K562 (cell line): ENCODE results near the gene CD38. TPM values are rescaled to one million over a fixed set of nuclear protein-coding genes. Genes with fewer than 3 reads are reported as not detected.

Experiments
- GTF2E2 ChIP-seq: fragments of 200-800 bp; sonication (Bioruptor generic); IDR thresholded peaks from 2 replicates; pipeline ENCODE4 v1.6.1; 2016; ENCODE audit warnings: missing genetic modification characterization, missing compliant biosample characterization
- HDAC1 ChIP-seq, 2 experiments: fragments of 450-650 bp; IDR thresholded peaks; 2 replicates each; pipeline ENCODE4 v1.6.1; 2016 to 2017; ENCODE audit warnings: inconsistent platforms in 1 of 2, mild to moderate bottlenecking in 1 of 2, moderate library complexity in 1 of 2
- ID3 ChIP-seq, 2 experiments: fragments of 250-450 bp in 1 of 2; fragments of 450-650 bp in 1 of 2; sonication (Bioruptor Pico) in 1 of 2; IDR thresholded peaks; 2 replicates each; pipeline versions ENCODE4 v1.6.1 to v1.8.0; 2016 to 2021; ENCODE audit warnings: mild to moderate bottlenecking in 2 of 2, moderate library complexity in 2 of 2, missing compliant biosample characterization in 1 of 2, missing genetic modification characterization in 1 of 2
- MEIS2 ChIP-seq: fragments of 450-650 bp; IDR thresholded peaks from 2 replicates; pipeline ENCODE4 v1.6.1; 2014; ENCODE audit warnings: mild to moderate bottlenecking; ENCODE audit not compliant: partially characterized antibody
- NBN ChIP-seq: fragments of 450-650 bp; IDR thresholded peaks from 2 replicates; pipeline ENCODE4 v1.6.1; 2016; ENCODE audit warnings: low read depth, mild to moderate bottlenecking
- ZNF75A ChIP-seq: fragments of 450-650 bp; formaldehyde crosslinking; IDR thresholded peaks from 2 replicates; pipeline ENCODE4 v1.4.0; 2020; ENCODE audit warnings: mild to moderate bottlenecking
- polyA plus RNA-seq, 8 experiments: library from polyadenylated mRNA; depleted of rRNA in 4 of 8; stranded (reverse) in 5 of 8; unstranded in 3 of 8; fragments of >200 nt; fragmentation: Nextera tagmentation in 2 of 8; fragmentation: Illumina TruSeq in 1 of 8; extraction: Ambion mirVana in 2 of 8; extraction: Trizol in 1 of 8; gene quantifications; 2 replicates each; pipeline versions ENCODE4 v1.2.1 to v1.2.3, GENCODE V29; 2011 to 2014; ENCODE audit warnings: inconsistent platforms in 1 of 8, missing spikeins in 1 of 8
- total RNA-seq, 7 experiments: library from RNA; depleted of rRNA in 6 of 7; stranded (reverse); fragments of >200 nt in 6 of 7; fragmentation: Illumina TruSeq in 2 of 7; extraction: Trizol in 2 of 7; gene quantifications; 2 replicates each; pipeline versions ENCODE4 v1.2.1 to v1.2.3, GENCODE V29; 2011 to 2021; ENCODE audit warnings: low replicate concordance in 1 of 7
- TF ChIP-seq, protein P1 (sequence below): fragments of 250-450 bp; sonication (Bioruptor Pico); IDR thresholded peaks from 2 replicates; pipeline ENCODE4 v1.8.0; 2022; ENCODE audit warnings: inconsistent platforms, mild to moderate bottlenecking, moderate library complexity, borderline replicate concordance
- TF ChIP-seq, protein P2 (sequence below): sonication (generic); formaldehyde crosslinking; IDR thresholded peaks from 2 replicates; pipeline ENCODE4 v1.8.0; 2022; ENCODE audit warnings: mild to moderate bottlenecking, missing genetic modification reagents, borderline replicate concordance

Gene CD38
- total and polyA plus RNA-seq, 9 of the 15 experiments (the other 6 are each of a cell fraction or from before 2014, with no cell fraction given): 0.04 to 0.06 (median 0.04) TPM; not detected in 5

DNA sequence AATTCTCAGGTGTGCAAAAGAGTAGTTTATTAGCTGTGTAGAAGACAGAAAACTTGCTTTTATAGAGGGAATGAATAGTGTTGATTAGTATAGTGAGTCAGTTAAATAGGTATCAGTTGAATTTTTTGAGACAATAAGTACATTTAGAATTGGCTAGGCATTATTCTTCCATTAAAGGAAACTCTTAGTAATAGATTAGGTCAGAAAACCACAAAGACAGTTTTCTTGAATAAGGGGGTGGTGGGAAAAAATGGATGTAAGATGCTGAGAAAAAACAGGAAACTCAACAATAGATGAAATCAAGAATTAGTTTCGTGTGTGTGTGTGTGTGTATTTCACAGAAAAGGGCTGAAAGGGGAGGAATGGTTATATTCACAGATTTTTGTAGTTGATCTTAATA lies 16.8 kb downstream of the CD38 start (continued):
- TF ChIP-seq GTF2E2 (tag) (no peak), HDAC1 (IDR thresholded peaks at IDR 0.05) (no peak), ID3 (CRISPR knock-in tag; IDR thresholded peaks at IDR 0.05) (no peak), ID3 (tag; IDR thresholded peaks at IDR 0.05) (no peak), NBN (no peak), MEIS2 (no peak), ZNF75A (CRISPR knock-in tag) (no peak)
- TF ChIP-seq, protein P1, sequence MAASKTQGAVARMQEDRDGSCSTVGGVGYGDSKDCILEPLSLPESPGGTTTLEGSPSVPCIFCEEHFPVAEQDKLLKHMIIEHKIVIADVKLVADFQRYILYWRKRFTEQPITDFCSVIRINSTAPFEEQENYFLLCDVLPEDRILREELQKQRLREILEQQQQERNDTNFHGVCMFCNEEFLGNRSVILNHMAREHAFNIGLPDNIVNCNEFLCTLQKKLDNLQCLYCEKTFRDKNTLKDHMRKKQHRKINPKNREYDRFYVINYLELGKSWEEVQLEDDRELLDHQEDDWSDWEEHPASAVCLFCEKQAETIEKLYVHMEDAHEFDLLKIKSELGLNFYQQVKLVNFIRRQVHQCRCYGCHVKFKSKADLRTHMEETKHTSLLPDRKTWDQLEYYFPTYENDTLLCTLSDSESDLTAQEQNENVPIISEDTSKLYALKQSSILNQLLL: no peak
- TF ChIP-seq, protein P2, sequence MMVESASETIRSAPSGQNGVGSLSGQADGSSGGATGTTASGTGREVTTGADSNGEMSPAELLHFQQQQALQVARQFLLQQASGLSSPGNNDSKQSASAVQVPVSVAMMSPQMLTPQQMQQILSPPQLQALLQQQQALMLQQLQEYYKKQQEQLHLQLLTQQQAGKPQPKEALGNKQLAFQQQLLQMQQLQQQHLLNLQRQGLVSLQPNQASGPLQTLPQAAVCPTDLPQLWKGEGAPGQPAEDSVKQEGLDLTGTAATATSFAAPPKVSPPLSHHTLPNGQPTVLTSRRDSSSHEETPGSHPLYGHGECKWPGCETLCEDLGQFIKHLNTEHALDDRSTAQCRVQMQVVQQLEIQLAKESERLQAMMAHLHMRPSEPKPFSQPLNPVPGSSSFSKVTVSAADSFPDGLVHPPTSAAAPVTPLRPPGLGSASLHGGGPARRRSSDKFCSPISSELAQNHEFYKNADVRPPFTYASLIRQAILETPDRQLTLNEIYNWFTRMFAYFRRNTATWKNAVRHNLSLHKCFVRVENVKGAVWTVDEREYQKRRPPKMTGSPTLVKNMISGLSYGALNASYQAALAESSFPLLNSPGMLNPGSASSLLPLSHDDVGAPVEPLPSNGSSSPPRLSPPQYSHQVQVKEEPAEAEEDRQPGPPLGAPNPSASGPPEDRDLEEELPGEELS (CRISPR knock-in tag): no peak
